T-helper 1 cell treated with Interleukin-12 subunit alpha and Interleukin-12 subunit beta and Interleukin-4 antibody, amounts not matched to agents 30 μg/mL and 1 μg/mL, for 36 hours (primary cell): ENCODE data around the gene P3H2.

Experiments used
- H3K27ac Mint-ChIP-seq: one replicate; pipeline ENCODE4 v1.8.0; 2021; ENCODE audit warnings: mild to moderate bottlenecking, mixed read lengths
- H3K27me3 Mint-ChIP-seq: one replicate; pipeline ENCODE4 v1.8.0; 2021; ENCODE audit warnings: low read depth, mixed read lengths
- H3K36me3 Mint-ChIP-seq: one replicate; pipeline ENCODE4 v1.8.0; 2021; ENCODE audit warnings: low read depth, mixed read lengths
- H3K4me1 Mint-ChIP-seq: one replicate; pipeline ENCODE4 v1.8.0; 2021; ENCODE audit warnings: low read depth, mixed read lengths
- H3K4me3 Mint-ChIP-seq: one replicate; pipeline ENCODE4 v1.8.0; 2021; ENCODE audit warnings: mild to moderate bottlenecking, moderate library complexity, mixed read lengths
- H3K9me3 Mint-ChIP-seq: one replicate; pipeline ENCODE4 v1.8.0; 2021; ENCODE audit warnings: mixed read lengths

The P3H2 gene

DNA sequence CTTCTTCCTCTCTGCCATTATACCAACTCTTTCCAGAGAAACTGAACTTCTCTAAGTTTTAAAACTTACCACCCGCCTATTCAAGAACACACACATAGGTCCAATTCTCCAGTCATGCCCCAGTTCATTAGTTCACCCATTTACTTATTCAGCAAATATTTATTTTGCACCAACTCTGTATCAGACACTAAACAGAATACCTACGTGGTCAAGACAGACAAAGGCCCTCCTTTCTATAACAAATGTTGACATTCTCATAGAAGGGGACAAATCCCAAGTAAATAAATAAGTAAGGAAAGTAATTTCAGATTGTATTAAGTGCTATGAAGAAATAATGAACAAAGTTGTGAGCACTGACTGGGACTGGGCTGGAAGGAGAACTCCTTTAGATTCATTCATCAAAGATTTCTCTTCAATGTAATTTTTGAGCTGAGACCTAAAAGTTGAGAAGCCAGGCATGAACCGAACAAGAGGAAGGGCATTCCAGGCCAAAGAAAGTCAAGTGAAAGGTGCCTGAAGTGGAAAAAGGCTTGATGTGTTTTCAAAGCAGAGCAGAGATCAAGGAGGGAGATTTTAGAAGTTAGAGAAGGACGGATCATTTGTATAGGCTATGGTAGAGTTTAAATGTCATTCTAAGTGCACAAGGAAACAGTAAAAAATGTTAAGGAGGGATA, 120.4 kb downstream of the P3H2 start:
- no peak overlapping the region for H3K4me3 Mint-ChIP-seq
- peaks cover 8% of the 10 kb centered on the region for H3K27me3 Mint-ChIP-seq
- H3K27ac Mint-ChIP-seq: no peak overlapping the region
- H3K36me3 Mint-ChIP-seq: no peaks in the 10 kb centered on the region
- H3K4me1 Mint-ChIP-seq: no peaks in the 10 kb centered on the region
- no peaks in the 10 kb centered on the region for H3K9me3 Mint-ChIP-seq

GRCh38 chr3:189999718-190000117, 121.0 kb downstream of the P3H2 start:
- Mint-ChIP-seq H3K4me3 (no peak overlapping the region), H3K9me3 (no peaks in the 10 kb centered on the region), H3K36me3 (no peaks in the 10 kb centered on the region), H3K4me1 (no peaks in the 10 kb centered on the region), H3K27me3 (peaks cover 8% of the 10 kb centered on the region), H3K27ac (no peak overlapping the region)

GRCh38 chr3:189995129-189995528, 125.6 kb downstream of the P3H2 start:
- peaks cover 10% of the 10 kb centered on the region for H3K27me3 Mint-ChIP-seq
- H3K27ac Mint-ChIP-seq: no peak overlapping the region
- no peaks in the 10 kb centered on the region for H3K4me1 Mint-ChIP-seq
- no peak overlapping the region for H3K4me3 Mint-ChIP-seq
- no peaks in the 10 kb centered on the region for H3K9me3 Mint-ChIP-seq
- no peaks in the 10 kb centered on the region for H3K36me3 Mint-ChIP-seq

DNA sequence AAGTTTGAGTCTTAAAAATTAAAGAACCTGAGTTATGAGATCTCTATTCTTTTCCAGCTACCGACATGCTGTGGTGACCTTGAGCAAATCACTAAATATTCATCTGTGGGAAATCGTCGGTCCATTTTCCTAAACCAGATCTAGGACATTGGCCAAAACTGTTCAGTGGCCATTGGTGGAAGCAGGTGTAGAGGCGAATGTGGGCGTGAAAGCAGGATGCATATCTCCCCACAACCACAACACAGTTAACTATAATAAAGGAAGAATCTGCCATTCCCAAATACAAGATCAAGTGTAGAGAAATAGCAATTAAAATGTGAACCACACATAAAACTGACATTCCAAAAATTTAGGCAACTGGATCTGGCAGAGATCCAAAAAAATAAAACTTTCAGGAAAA, 129.9 kb downstream of the P3H2 start:
- Mint-ChIP-seq H3K36me3 (no peaks in the 10 kb centered on the region), H3K4me3 (no peak overlapping the region), H3K4me1 (no peaks in the 10 kb centered on the region), H3K9me3 (no peaks in the 10 kb centered on the region), H3K27me3 (peaks cover 5% of the 10 kb centered on the region), H3K27ac (no peak overlapping the region)

- Mint-ChIP-seq H3K36me3 (no peaks in the 10 kb centered on the region), H3K9me3 (no peaks in the 10 kb centered on the region), H3K4me3 (no peak overlapping the region), H3K27ac (no peak overlapping the region), H3K27me3 (peaks cover 5% of the 10 kb centered on the region), H3K4me1 (no peaks in the 10 kb centered on the region)
These were observed 131.8 kb downstream of the P3H2 start for GRCh38 chr3:189988854-189989253.

DNA sequence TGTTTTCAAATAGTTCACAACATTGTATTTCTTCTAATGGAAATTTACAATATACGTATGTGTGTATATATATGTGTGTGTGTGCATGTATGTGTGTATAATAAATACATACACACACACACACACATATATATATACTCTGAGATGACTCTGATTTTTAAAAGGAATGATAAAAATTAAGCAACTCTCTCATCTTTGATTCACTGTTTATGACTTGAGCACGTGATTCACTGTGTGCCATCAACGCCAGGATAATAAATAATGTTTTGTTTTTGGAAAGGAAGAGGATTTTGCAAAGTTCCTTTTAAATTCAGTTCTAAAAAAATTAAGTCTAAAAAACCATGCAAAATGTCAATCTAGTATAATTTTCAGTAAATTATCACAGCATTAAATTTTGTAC, 132.4 kb downstream of the P3H2 start:
- Mint-ChIP-seq H3K36me3 (no peaks in the 10 kb centered on the region), H3K4me1 (no peaks in the 10 kb centered on the region), H3K27ac (no peak overlapping the region), H3K9me3 (no peaks in the 10 kb centered on the region), H3K27me3 (peaks cover 5% of the 10 kb centered on the region), H3K4me3 (no peak overlapping the region)

DNA sequence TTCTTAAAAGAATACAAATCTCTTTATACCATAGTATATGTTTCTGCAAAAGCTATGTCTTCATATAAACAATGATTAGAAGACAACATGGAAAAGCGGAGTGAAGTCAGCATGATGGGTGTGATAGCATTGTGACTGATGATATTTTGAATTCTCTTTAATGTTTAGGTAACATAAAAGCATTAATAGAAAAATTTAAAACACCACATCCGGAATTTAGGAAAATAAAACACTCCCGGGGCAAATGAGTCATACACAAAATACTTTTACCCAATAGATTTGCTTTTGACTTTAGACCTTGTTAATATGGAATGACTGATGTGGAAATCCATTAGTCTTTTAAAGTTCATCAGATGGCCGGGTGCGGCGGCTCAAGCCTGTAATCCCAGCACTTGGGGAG, 134.7 kb downstream of the P3H2 start:
- Mint-ChIP-seq H3K27me3 (peaks cover 3% of the 10 kb centered on the region), H3K36me3 (no peaks in the 10 kb centered on the region), H3K4me1 (no peaks in the 10 kb centered on the region), H3K4me3 (no peak overlapping the region), H3K9me3 (no peaks in the 10 kb centered on the region), H3K27ac (no peak overlapping the region)

DNA sequence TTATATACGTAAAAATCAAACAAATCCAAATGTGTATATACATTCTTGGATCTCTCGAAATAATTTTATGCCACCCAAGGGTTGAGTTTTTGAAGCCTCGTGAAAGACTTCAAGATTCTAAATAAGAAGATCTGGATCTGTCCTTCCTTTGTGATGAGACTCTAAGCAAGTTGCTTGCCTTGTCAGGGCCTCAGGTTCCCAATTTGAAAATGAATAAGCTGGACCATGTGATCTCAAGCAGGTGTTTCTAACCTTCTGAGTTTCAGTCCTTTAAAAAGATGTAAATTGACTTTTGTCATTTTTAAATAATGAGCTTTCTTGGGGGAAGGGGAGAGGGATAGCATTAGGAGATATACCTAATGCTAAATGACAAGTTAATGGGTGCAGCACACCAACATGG, 137.1 kb downstream of the P3H2 start:
- Mint-ChIP-seq H3K4me1 (no peaks in the 10 kb centered on the region), H3K9me3 (no peaks in the 10 kb centered on the region), H3K27ac (no peak overlapping the region)

DNA sequence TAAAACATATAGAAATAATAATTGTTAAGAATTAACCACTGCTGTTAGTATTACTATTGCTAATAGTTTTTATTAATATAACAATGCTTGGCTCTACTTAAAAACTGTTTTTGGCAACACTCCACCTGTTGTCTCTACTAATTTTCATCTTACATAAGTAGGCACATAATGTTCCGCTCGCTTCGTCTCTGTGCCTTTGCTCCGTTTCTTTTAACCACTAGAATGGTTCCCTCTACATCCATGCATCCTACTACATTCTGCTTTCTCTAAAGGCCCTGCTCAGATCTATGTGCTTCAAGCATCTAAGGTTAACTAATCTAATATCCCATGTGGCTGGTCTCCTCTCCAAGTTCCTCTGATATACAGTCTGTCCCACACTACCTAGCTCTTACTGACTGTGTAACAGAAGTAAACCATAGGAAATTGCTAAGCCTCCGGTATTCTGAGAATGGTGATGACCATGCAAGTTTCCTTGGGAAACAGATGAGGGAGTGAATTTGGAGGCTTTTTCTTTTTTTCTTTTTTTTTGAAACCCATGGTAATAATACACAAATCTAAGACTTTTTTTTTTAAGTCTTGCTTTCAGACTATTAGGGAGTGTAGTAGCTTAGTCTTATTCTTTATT, 138.3 kb downstream of the P3H2 start:
- H3K36me3 Mint-ChIP-seq: no peaks in the 10 kb centered on the region
- H3K9me3 Mint-ChIP-seq: no peaks in the 10 kb centered on the region
- H3K4me3 Mint-ChIP-seq: no peak overlapping the region

More for the DNA sequence above, 137.1 kb downstream of the P3H2 start:
- H3K27me3 Mint-ChIP-seq: peaks cover 4% of the 10 kb centered on the region
- H3K36me3 Mint-ChIP-seq: no peaks in the 10 kb centered on the region
- H3K4me3 Mint-ChIP-seq: no peak overlapping the region

DNA sequence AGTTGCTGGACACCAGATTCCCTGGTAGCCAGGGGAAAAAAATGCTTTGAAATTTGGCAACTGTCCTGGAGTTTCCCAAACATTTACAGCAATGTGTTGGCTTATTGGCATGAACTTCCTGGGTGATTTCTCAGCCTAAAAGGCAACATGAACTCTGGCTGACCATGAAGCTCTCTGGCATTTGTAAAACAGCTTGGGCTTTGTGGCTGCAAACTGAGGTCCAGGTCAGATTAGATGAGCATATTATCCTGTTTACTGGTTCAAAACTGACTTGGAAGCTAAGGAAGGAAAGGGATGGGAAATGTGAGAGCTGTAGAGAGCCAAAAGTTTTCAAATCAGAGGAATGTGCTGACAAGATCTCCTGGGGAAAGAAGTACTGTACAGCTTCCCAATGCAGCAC, 139.0 kb downstream of the P3H2 start:
- Mint-ChIP-seq H3K36me3 (no peaks in the 10 kb centered on the region), H3K4me3 (no peak overlapping the region), H3K4me1 (no peaks in the 10 kb centered on the region), H3K27ac (no peak overlapping the region), H3K9me3 (no peaks in the 10 kb centered on the region), H3K27me3 (peaks cover 14% of the 10 kb centered on the region)

More for the DNA sequence above, 138.3 kb downstream of the P3H2 start:
- H3K27ac Mint-ChIP-seq: no peak overlapping the region
- H3K27me3 Mint-ChIP-seq: peaks cover 9% of the 10 kb centered on the region
- H3K4me1 Mint-ChIP-seq: no peaks in the 10 kb centered on the region

DNA sequence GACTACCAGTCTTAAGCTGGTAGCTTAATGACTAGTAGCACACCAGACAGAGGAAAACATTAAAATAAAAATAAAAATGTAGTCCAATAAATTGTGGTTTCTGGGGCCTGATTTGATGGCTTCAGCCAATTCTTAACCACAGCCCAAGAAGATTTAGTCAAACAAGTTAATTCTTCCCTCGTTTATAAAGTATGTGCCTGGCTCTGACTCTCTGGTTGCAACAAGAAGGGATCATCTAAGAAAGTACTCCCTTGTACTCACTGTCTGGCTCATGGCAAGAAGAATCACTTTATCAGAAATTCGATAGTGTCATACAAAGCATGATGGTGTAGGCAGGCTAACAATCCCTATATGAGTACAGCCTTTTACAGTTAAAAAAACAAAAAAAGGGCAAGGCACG, 141.9 kb downstream of the P3H2 start:
- Mint-ChIP-seq H3K27ac (no peak overlapping the region), H3K4me3 (no peak overlapping the region), H3K36me3 (no peaks in the 10 kb centered on the region), H3K4me1 (no peaks in the 10 kb centered on the region), H3K27me3 (peaks cover 21% of the 10 kb centered on the region), H3K9me3 (no peaks in the 10 kb centered on the region)

GRCh38 chr3:189977174-189977573, 143.5 kb downstream of the P3H2 start:
- Mint-ChIP-seq H3K27me3 (peaks cover 18% of the 10 kb centered on the region), H3K9me3 (no peaks in the 10 kb centered on the region), H3K4me1 (no peaks in the 10 kb centered on the region), H3K4me3 (no peak overlapping the region), H3K27ac (no peak overlapping the region), H3K36me3 (no peaks in the 10 kb centered on the region)

- Mint-ChIP-seq H3K36me3 (no peaks in the 10 kb centered on the region), H3K27me3 (peaks cover 18% of the 10 kb centered on the region), H3K4me1 (no peaks in the 10 kb centered on the region), H3K27ac (no peak overlapping the region), H3K9me3 (no peaks in the 10 kb centered on the region), H3K4me3 (no peak overlapping the region)
These were observed 145.2 kb downstream of the P3H2 start for GRCh38 chr3:189975391-189975990.

GRCh38 chr3:189974359-189974758, 146.3 kb downstream of the P3H2 start:
- H3K9me3 Mint-ChIP-seq: no peaks in the 10 kb centered on the region

DNA sequence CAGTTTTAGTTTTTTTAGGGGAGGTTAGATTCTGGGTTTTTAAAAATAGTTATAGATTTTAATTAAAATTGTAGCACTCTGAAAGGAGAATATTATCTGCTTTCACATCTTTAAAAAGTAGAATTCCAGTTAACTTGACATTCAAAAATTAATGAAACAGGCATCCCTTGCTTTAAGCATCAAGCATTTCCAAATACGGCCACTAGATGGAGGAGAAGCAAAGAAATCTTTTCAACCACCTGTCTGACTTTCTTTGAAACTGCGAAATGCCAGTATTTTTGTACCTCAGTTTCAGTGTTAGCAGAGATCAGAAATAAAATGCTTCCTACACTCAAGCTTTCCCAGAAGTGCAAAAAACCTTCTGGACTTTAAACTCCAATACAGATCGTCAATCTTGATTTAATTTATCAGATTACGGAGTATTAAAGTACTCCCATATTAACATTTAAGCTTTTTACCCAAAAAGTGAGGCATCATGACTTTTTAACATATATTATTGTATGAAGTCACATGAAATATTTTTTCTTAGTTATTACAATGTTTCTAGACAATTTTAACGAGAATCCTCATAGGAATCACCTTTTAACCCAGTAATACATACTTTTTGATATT, 153.3 kb downstream of the P3H2 start:
- no peaks in the 10 kb centered on the region for H3K36me3 Mint-ChIP-seq
- H3K4me3 Mint-ChIP-seq: no peak overlapping the region
- H3K9me3 Mint-ChIP-seq: no peaks in the 10 kb centered on the region
- peaks cover 7% of the 10 kb centered on the region for H3K27me3 Mint-ChIP-seq
- H3K27ac Mint-ChIP-seq: no peak overlapping the region
- H3K4me1 Mint-ChIP-seq: peaks cover 6% of the 10 kb centered on the region

More at GRCh38 chr3:189974359-189974758, 146.3 kb downstream of the P3H2 start:
- Mint-ChIP-seq H3K4me3 (no peak overlapping the region), H3K27ac (no peak overlapping the region), H3K36me3 (no peaks in the 10 kb centered on the region), H3K27me3 (peaks cover 18% of the 10 kb centered on the region), H3K4me1 (no peaks in the 10 kb centered on the region)
